Fibroblast of lung (primary cell): Measurements from ENCODE around the gene REEP1.

Experiments used
- CTCF ChIP-seq, 2 donors: IDR thresholded peaks in 1 of 2; conservative IDR thresholded peaks in 1 of 2; 1 replicate in 1 of 2; 2 replicates in 1 of 2; pipeline ENCODE4 v1.5.1; 2011 to 2012; ENCODE audit warnings: low read length in 2 of 2, control low read depth in 1 of 2, inconsistent platforms in 1 of 2, low read depth in 1 of 2, mild to moderate bottlenecking in 1 of 2
- EZH2 ChIP-seq: IDR thresholded peaks from 2 replicates; pipeline ENCODE4 v1.5.1; 2012; ENCODE audit warnings: low read length, control low read depth, mild to moderate bottlenecking; ENCODE audit errors: missing control alignments

GRCh38 chr2:86352137-86352726, 14.8 kb upstream of the REEP1 start:
- no peak for TF ChIP-seq CTCF (conservative IDR thresholded peaks at IDR 0.05 in 1 of 2, IDR thresholded peaks at IDR 0.05 in 1 of 2; ENCODE audit: low read depth in 1 of 2, low read length in 2 of 2)
- TF ChIP-seq EZH2, result no peak
